HL-60 (cell line): ENCODE measurements around the gene LARP6.

ENCODE experiments used
- CTCF ChIP-seq: IDR thresholded peaks from one replicate; pipeline ENCODE4 v1.5.1; 2011; ENCODE audit warnings: low read length, control low read depth, inconsistent platforms; ENCODE audit not compliant: insufficient read depth
- REST ChIP-seq: IDR thresholded peaks from 2 replicates; pipeline ENCODE4 v1.6.1; 2012; ENCODE audit warnings: low read depth; ENCODE audit not compliant: insufficient replicate concordance

- TF ChIP-seq CTCF (no peak), REST (no peak)
These were observed 14.0 kb upstream of the LARP6 start for GRCh38 chr15:70867911-70868467.
